H1 (cell line): ENCODE data around the gene TBC1D22A. TPM values are rescaled to one million over a fixed set of nuclear protein-coding genes. Genes with fewer than 3 reads are reported as not detected.

Source experiments
- CHD7 ChIP-seq: fragments of 300-600 bp; sonication (generic); IDR thresholded peaks from 2 replicates; pipeline ENCODE4 v1.7.1; 2012; ENCODE audit warnings: low read length, moderate library complexity, mild to moderate bottlenecking, inconsistent platforms; ENCODE audit not compliant: insufficient replicate concordance
- CTCF ChIP-seq, 3 experiments: IDR thresholded peaks; 1 replicate in 2 of 3; 2 replicates in 1 of 3; pipeline versions ENCODE4 v1.5.1 to v1.6.1; 2011; ENCODE audit warnings: low read length in 3 of 3, mild to moderate bottlenecking in 3 of 3, inconsistent platforms in 2 of 3, low read depth in 1 of 3, moderate library complexity in 1 of 3; ENCODE audit not compliant: insufficient read depth in 1 of 3; ENCODE audit errors: control extremely low read depth in 1 of 3
- SP4 ChIP-seq: IDR thresholded peaks from 2 replicates; pipeline ENCODE4 v1.6.1; 2012; ENCODE audit warnings: low read length, inconsistent platforms
- polyA plus RNA-seq, 7 experiments: library from polyadenylated mRNA; depleted of rRNA in 3 of 7; stranded (reverse) in 5 of 7; unstranded in 2 of 7; fragments of >200 nt in 5 of 7; fragments of 200-250 nt in 2 of 7; gene quantifications; 1 replicate in 5 of 7; 2 replicates in 1 of 7; 4 replicates in 1 of 7; pipeline versions ENCODE4 v1.2.1 to v1.2.3, GENCODE V29; 2011 to 2013; ENCODE audit warnings: missing spikeins in 2 of 7, mixed read lengths in 2 of 7
- total RNA-seq: library from RNA; stranded (reverse); fragmentation: NEBNext Ultra II Directional; extraction: Animal tissue kit (Norgen Biotek cat#: 25700); gene quantifications from 2 replicates; pipeline ENCODE4 v1.2.1, GENCODE V29; 2021

Gene TBC1D22A
- total and polyA plus RNA-seq, 2 of the 8 experiments (the other 6 are each of a cell fraction or from before 2014, with no cell fraction given): 11.9 to 18.4 TPM

GRCh38 chr22:47050401-47051051 is 288.1 kb downstream of the TBC1D22A start (continued):
- TF ChIP-seq CHD7 (no peak), SP4 (no peak), CTCF (IDR thresholded peaks at IDR 0.05; ENCODE audit: control extremely low read depth in 1 of 3, insufficient read depth in 1 of 3, low read depth in 1 of 3, low read length in 3 of 3) (no peak)
- TF ChIP-seq, all 59 proteins: peak for 0
